GM10266 (cell line): ENCODE data around the gene VPS29.
A peak's percentile ranks its signal among the peaks of the same experiment; 100 is the strongest.

ENCODE experiments used
- DNase-seq: peaks from one replicate; pipeline ENCODE4 v3.0.0; 2012; ENCODE audit errors: extremely low spot score
- TF ChIP-seq, protein P1 (sequence below): IDR thresholded peaks from 2 replicates; pipeline ENCODE4 v1.5.1; 2012; ENCODE audit warnings: mild to moderate bottlenecking, low read depth; ENCODE audit not compliant: control insufficient read depth, insufficient read depth; ENCODE audit errors: missing control alignments

The VPS29 gene

GRCh38 chr12:110516995-110517394 lies 15.1 kb upstream of the VPS29 start:
- TF ChIP-seq, protein P1, sequence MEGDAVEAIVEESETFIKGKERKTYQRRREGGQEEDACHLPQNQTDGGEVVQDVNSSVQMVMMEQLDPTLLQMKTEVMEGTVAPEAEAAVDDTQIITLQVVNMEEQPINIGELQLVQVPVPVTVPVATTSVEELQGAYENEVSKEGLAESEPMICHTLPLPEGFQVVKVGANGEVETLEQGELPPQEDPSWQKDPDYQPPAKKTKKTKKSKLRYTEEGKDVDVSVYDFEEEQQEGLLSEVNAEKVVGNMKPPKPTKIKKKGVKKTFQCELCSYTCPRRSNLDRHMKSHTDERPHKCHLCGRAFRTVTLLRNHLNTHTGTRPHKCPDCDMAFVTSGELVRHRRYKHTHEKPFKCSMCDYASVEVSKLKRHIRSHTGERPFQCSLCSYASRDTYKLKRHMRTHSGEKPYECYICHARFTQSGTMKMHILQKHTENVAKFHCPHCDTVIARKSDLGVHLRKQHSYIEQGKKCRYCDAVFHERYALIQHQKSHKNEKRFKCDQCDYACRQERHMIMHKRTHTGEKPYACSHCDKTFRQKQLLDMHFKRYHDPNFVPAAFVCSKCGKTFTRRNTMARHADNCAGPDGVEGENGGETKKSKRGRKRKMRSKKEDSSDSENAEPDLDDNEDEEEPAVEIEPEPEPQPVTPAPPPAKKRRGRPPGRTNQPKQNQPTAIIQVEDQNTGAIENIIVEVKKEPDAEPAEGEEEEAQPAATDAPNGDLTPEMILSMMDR: no peak
- DNase-seq: no peak

DNA sequence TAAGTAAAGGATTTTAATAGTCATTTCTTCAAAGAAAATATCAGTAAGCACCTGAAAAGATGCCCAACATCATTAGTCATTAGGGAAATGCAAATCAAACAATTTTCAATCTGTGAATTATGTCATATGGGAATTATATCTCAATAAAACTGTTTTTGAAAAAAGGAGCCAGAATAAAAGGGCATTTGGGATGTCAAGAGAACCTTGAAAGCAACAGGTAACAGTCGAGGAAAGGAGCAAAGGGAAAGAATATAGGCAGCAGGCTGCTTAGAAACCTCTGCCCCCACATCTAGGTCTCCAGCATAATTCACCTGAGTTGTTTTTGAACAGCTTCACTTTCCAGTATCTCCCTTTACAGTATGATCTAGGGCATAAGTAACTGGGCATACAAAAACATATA lies 12.5 kb upstream of the VPS29 start:
- DNase-seq: no peak
- TF ChIP-seq, protein P1: no peak

DNA sequence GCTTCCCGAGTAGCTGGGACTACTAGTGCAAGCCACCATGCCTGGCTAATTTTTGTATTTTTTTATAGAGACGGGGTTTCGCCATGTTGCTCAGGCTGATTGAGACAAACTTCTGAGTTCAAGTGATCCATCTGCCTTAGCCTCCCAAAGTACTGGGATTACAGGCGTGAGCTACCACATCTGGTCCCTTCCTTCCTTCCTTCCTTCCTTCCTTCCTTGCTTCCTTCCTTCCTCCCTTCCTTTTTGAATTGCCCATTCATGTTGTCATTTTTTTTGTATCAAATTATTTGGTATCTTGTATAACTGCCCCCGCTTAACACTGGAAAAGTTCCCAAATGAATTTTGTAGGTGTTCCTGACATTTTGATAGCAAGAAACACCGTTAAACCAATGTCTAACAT lies 11.9 kb upstream of the VPS29 start:
- TF ChIP-seq, protein P1: no peak
- no peak for DNase-seq

GRCh38 chr12:110508071-110508586 lies 6.2 kb upstream of the VPS29 start:
- no peak for DNase-seq
- TF ChIP-seq, protein P1: no peak

DNA sequence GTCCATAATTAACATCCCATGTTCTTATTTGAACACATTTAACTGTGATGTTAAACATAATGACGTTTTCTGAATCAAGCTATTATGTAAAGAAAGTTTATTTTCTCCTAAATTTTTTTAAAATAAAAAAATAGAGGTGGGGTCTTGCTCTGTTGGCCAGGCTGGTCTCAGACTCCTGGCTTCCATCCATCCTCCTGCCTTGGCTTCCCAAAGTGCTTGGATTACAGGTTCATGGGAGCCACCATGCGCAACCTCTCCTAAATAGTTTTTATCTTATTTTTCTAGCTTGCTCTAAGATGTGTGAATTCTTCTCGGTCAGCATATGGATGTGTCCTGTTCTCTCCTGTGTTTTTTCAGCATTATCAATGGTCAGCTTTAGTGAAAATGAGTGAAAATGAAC lies 3.4 kb upstream of the VPS29 start:
- DNase-seq: no peak
- TF ChIP-seq, protein P1: no peak

- DNase-seq: no peak
- TF ChIP-seq, protein P1: no peak
Measured at GRCh38 chr12:110503432-110503831, 1.5 kb upstream of the VPS29 start.

DNA sequence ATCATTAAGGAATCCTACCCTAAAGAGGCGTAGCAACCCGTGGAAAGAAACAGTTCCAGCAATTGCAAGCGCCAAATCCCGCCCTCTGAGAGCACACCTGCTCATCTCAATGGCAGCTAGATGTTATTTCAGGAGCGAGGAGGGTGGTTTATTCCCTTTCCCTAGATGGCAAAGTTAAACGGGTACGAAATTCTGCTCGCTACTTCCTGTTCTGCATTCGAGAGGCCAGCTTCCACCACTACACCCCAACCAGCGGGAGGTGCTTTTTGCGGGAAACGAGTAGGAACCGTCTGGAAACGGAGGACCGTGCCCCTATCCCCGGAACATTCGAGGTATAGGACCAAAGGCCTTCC lies 536 bp downstream of the VPS29 start:
- DNase-seq: peak; percentile 21

More for the DNA sequence above, 536 bp downstream of the VPS29 start:
- TF ChIP-seq, protein P1: no peak
